Bronchial epithelial cell (primary cell): ENCODE data around the gene FRZB. TPM values are rescaled to one million over a fixed set of nuclear protein-coding genes. Genes with fewer than 3 reads are reported as not detected.

Experiments used
- DNase-seq: peaks from one replicate; pipeline ENCODE4 v3.0.0-alpha.2; 2010; ENCODE audit warnings: low read depth
- FAIRE-seq: peaks from 2 replicates; lab custom pipeline; 2011; peaks lifted over from hg19 to GRCh38; lab: Jason Lieb, UNC
- H3K27me3 ChIP-seq: 2 replicates; pipeline ENCODE4 v1.5.1; 2011; ENCODE audit warnings: low read length; ENCODE audit not compliant: control insufficient read depth, insufficient read depth
- H3K36me3 ChIP-seq: 2 replicates; pipeline ENCODE4 v1.5.1; 2011; ENCODE audit warnings: low read length; ENCODE audit not compliant: control insufficient read depth, insufficient read depth
- H3K4me3 ChIP-seq: 2 replicates; pipeline ENCODE4 v1.5.1; 2011; ENCODE audit warnings: mild to moderate bottlenecking, low read depth, low read length, control low read depth
- total RNA-seq: library from RNA; depleted of rRNA; stranded (reverse); fragments of >200 nt; gene quantifications from 2 replicates; pipeline ENCODE4 v1.2.1, GENCODE V29; 2014
- TF ChIP-seq, protein P1 (sequence below): IDR thresholded peaks from 2 replicates; pipeline ENCODE4 v1.5.1; 2011; ENCODE audit warnings: mild to moderate bottlenecking, moderate library complexity, low read length, control low read depth, inconsistent platforms; ENCODE audit not compliant: insufficient read depth, severe bottlenecking

Gene FRZB, protein sequence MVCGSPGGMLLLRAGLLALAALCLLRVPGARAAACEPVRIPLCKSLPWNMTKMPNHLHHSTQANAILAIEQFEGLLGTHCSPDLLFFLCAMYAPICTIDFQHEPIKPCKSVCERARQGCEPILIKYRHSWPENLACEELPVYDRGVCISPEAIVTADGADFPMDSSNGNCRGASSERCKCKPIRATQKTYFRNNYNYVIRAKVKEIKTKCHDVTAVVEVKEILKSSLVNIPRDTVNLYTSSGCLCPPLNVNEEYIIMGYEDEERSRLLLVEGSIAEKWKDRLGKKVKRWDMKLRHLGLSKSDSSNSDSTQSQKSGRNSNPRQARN
- total RNA-seq = 0.26 and 0.38 TPM in 2 replicates

DNA sequence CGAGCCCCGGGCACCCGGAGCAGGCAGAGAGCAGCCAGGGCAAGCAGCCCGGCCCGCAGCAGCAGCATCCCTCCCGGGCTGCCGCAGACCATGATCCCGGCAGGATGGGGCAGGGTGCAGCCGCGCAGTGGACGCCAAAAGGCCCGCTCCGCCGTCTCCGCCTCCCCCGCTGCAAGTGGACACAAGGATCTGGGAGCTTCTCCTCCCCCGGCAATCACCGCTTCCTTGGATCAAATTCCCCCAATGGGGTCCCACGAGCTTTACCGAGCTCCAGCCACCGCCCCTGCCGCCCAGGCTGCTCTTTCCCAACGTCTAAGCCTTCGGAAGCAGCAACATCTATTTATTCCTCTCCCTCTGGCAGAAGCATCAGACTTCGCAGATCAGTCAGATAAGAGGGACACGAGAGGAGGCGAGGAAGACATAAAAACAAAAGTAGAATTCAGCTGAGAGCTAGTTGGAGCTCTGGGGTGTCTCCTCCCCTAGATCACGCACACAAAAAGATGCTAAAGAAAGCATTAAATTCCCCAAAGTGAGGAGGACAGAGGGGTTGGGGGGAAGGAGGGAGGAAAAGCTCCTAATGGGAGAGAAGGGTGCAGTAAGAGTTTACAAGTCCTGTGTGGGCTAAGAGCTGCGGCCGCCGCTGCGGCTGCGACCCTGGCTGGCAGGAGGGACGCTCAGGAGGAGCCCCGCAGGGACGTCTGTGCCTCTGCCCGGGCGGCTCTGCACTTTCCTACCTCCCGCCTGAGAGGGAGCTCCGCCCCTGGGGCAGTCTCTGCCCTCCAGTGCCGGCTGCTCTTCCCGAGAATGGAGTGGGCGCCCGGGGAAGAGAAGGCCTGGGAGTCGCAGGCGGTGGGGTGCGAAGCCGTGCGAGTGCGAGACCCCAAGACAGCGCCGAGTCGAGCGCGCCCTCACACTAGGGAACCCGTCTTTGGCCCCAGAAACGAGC lies at the start of gene FRZB:
FRZB (minus strand) TSS at position 177 of the 946 bp plus-strand sequence; CDS start at position 92, 85 bp downstream.
- Histone ChIP-seq H3K4me3 (peak within 1 kb of the TSS; percentile 9), H3K27me3 (peaks cover 7% of the 10 kb centered on the region), H3K36me3 (no peaks in the 10 kb centered on the region)
- TF ChIP-seq, protein P1, sequence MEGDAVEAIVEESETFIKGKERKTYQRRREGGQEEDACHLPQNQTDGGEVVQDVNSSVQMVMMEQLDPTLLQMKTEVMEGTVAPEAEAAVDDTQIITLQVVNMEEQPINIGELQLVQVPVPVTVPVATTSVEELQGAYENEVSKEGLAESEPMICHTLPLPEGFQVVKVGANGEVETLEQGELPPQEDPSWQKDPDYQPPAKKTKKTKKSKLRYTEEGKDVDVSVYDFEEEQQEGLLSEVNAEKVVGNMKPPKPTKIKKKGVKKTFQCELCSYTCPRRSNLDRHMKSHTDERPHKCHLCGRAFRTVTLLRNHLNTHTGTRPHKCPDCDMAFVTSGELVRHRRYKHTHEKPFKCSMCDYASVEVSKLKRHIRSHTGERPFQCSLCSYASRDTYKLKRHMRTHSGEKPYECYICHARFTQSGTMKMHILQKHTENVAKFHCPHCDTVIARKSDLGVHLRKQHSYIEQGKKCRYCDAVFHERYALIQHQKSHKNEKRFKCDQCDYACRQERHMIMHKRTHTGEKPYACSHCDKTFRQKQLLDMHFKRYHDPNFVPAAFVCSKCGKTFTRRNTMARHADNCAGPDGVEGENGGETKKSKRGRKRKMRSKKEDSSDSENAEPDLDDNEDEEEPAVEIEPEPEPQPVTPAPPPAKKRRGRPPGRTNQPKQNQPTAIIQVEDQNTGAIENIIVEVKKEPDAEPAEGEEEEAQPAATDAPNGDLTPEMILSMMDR = no peak
- FAIRE-seq (no peak), DNase-seq (no peak)

DNA sequence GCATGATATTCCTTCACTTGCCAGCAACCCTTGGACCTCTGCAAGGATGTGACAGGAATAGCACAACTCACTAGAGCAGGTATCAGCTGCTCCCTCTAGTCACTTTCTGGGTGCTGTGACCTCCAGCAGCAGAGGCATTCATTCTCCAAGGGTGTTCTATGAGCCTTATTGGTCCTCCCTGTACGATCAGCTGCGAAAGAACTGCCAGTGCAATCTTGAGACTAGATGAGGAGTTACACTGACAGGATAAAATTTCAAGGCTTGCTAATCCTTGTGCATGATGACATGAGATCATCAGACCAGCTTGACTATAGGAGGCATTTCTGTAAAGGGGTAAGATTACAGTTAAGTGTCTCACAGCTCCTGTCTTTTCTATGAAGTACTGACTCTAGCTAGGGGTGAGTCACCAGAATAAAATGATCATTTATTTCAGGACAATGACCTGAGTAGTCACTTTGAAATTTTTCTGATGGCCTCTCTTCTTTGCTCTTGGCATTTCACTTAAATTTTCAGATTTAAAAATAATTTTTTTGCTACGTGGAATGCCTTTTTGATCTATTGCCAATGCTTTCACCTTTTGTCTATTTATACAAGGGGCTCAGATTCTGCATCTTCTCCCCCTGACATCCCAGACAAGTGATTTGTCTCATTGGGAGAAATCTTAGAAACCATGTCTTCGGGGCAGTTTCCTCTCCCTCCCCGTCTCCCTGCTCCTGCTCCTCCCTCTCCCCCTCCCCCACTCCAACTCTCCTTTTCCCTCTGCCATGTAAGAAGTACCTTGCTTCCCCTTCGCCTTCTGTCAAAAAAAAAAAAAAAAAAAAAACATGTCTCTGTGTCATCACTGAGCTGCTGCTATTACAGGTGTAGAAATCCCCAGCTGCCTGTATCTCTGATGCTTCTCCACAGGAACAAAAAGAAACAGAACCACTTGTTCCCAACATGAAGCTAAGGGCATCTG lies 49.2 kb upstream of the FRZB start:
- DNase-seq (peak; percentile 72), FAIRE-seq (peak; percentile 13)
- TF ChIP-seq, protein P1 = no peak
- H3K27me3 ChIP-seq = no peaks in the 10 kb centered on the region
- H3K4me3 ChIP-seq = no peak overlapping the region
- peaks cover 8% of the 10 kb centered on the region for H3K36me3 ChIP-seq

DNA sequence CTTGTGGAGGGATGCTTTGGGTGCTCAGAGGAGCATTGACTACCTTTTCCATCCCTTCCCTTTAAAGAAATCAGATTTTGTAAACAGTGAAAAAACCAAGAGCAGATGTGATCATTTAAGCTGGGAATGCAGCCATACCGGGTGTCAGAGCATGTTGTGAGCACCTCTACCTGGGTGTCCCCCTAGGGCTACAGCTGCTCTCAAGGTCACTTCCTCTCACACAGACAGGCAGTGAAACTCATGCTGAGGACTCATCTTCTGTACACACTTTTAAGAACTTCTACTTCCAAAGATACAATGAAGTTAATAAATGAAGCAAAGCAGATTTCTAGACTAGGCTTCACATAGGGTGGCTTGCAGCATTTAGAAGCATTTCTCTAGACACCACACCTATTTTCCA lies 48.4 kb upstream of the FRZB start:
- FAIRE-seq (no peak), DNase-seq (no peak)
- H3K27me3 ChIP-seq = no peaks in the 10 kb centered on the region
- peaks cover 11% of the 10 kb centered on the region for H3K36me3 ChIP-seq
- TF ChIP-seq, protein P1 = no peak
- H3K4me3 ChIP-seq = no peak overlapping the region

DNA sequence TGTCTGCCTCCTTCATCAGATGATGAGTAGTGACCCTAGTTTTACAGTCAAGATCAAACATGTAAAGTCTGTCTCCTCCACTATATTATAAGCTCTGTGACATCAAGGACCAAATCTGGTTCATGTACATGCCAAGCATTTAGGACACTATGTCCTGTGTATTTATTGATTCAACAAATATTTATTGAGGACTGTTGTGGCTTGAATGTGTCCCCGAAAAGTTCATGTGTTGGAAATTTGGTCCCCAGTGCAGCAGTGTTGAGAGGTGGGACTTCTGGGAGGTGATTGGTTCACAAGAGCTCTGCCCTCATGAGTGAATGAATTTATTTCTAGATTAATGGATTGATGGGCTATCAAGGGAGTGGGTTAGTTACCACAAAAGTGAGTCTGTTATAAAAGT lies 46.6 kb upstream of the FRZB start:
- Histone ChIP-seq H3K4me3 (no peak overlapping the region), H3K36me3 (peaks cover 11% of the 10 kb centered on the region), H3K27me3 (no peaks in the 10 kb centered on the region)
- FAIRE-seq (no peak), DNase-seq (no peak)
- TF ChIP-seq, protein P1 = no peak

DNA sequence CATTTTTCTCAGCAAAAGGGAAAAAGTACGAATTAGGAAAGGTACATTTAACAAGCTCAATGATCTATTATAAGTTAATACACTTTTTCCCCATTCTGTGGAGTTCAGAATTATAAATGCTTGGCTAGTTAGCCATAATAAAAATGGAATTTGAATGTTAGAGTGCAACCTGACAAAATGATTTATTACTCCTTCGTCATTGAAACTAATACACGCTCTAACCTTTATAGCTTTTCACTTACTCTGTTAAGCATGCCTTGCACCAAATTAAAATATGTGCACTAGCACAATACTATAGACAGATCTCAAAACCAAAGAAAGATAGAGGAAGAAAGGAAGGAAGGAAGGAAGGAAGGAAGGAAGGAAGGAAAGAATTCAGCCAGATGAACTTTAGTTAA lies 46.1 kb upstream of the FRZB start:
- Histone ChIP-seq H3K27me3 (no peaks in the 10 kb centered on the region), H3K36me3 (peaks cover 11% of the 10 kb centered on the region), H3K4me3 (no peak overlapping the region)
- TF ChIP-seq, protein P1 = no peak
- no peak for DNase-seq
- FAIRE-seq = no peak
